ENCODE results near the gene TMEM81. TPM values are rescaled to one million over a fixed set of nuclear protein-coding genes. Genes with fewer than 3 reads are reported as not detected.

TMEM81 gene
- total and polyA plus RNA-seq, 2 of the 8 experiments (the other 6 are each of a cell fraction or from before 2014, with no cell fraction given), result 2.1 to 5.9 TPM

GRCh38 chr1:205072881-205073280 is 11.4 kb downstream of the TMEM81 start (continued):
- TF ChIP-seq SP4 (IDR thresholded peaks at IDR 0.05; ENCODE audit: low read length) (no peak), RFX5 (IDR thresholded peaks at IDR 0.05; ENCODE audit: borderline replicate concordance, low read depth, low read length) (no peak), SAP30 (IDR thresholded peaks at IDR 0.05; ENCODE audit: insufficient read depth, insufficient replicate concordance, low read length) (no peak), SRF (IDR thresholded peaks at IDR 0.05; ENCODE audit: low read depth, low read length) (no peak), RNF2 (IDR thresholded peaks at IDR 0.05; ENCODE audit: borderline replicate concordance, low read depth, low read length, missing control alignments, poor library complexity, severe bottlenecking) (no peak), HDAC6 (IDR thresholded peaks at IDR 0.05; ENCODE audit: low read depth, low read length) (no peak), RXRA (IDR thresholded peaks at IDR 0.05; ENCODE audit: insufficient read depth, low read depth, low read length) (no peak), TAF7 (optimal IDR thresholded peaks at IDR 0.05; ENCODE audit: borderline replicate concordance, low read depth, low read length) (no peak), EP300 (IDR thresholded peaks at IDR 0.05; ENCODE audit: borderline replicate concordance in 1 of 2, low read depth in 2 of 2, low read length in 2 of 2) (no peak)
- TF ChIP-seq, protein P1, sequence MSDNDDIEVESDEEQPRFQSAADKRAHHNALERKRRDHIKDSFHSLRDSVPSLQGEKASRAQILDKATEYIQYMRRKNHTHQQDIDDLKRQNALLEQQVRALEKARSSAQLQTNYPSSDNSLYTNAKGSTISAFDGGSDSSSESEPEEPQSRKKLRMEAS (IDR thresholded peaks at IDR 0.05), result no peak
